Measurements from ENCODE around the gene PPP1R18. TPM values are rescaled to one million over a fixed set of nuclear protein-coding genes. Genes with fewer than 3 reads are reported as not detected.

PPP1R18 gene
- total and polyA plus RNA-seq, 9 of the 15 experiments (the other 6 are each of a cell fraction or from before 2014, with no cell fraction given): 12.0 to 99.2 (median 42.6) TPM

- TF ChIP-seq, protein P1, sequence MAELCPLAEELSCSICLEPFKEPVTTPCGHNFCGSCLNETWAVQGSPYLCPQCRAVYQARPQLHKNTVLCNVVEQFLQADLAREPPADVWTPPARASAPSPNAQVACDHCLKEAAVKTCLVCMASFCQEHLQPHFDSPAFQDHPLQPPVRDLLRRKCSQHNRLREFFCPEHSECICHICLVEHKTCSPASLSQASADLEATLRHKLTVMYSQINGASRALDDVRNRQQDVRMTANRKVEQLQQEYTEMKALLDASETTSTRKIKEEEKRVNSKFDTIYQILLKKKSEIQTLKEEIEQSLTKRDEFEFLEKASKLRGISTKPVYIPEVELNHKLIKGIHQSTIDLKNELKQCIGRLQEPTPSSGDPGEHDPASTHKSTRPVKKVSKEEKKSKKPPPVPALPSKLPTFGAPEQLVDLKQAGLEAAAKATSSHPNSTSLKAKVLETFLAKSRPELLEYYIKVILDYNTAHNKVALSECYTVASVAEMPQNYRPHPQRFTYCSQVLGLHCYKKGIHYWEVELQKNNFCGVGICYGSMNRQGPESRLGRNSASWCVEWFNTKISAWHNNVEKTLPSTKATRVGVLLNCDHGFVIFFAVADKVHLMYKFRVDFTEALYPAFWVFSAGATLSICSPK (IDR thresholded peaks at IDR 0.05; ENCODE audit: borderline replicate concordance): no peak
- TF ChIP-seq TAF15 (IDR thresholded peaks at IDR 0.05; ENCODE audit: low read depth, low read length) (no peak), PHF8 (IDR thresholded peaks at IDR 0.05; ENCODE audit: borderline replicate concordance, low read length) (no peak), CBX3 (IDR thresholded peaks at IDR 0.05; ENCODE audit: borderline replicate concordance in 1 of 2, low read length in 2 of 2) (no peak), PHB (CRISPR knock-in tag; IDR thresholded peaks at IDR 0.05) (no peak), ZNF507 (tag; conservative IDR thresholded peaks at IDR 0.05) (no peak), CBX5 (IDR thresholded peaks at IDR 0.05; ENCODE audit: borderline replicate concordance, low read depth) (no peak), ZNF184 (CRISPR knock-in tag; IDR thresholded peaks at IDR 0.05) (no peak), DACH1 (IDR thresholded peaks at IDR 0.05; ENCODE audit: partially characterized antibody) (no peak), ZNF165 (CRISPR knock-in tag; IDR thresholded peaks at IDR 0.05; ENCODE audit: borderline replicate concordance) (no peak), YY1 (IDR thresholded peaks at IDR 0.05; ENCODE audit: borderline replicate concordance in 1 of 3, control insufficient read depth in 1 of 3, extremely low read depth in 1 of 3, insufficient read depth in 3 of 3, insufficient read length in 1 of 3, insufficient replicate concordance in 2 of 3, low read depth in 1 of 3, low read length in 2 of 3) (no peak), XRCC4 (IDR thresholded peaks at IDR 0.05; ENCODE audit: extremely low read depth, insufficient read depth, insufficient read length) (no peak), HOMEZ (CRISPR knock-in tag; IDR thresholded peaks at IDR 0.05) (no peak), NONO (IDR thresholded peaks at IDR 0.05; ENCODE audit: low read depth in 2 of 2, low read length in 1 of 2) (no peak)
- TF ChIP-seq, protein P2, sequence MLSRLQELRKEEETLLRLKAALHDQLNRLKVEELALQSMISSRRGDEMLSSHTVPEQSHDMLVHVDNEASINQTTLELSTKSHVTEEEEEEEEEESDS (CRISPR knock-in tag; IDR thresholded peaks at IDR 0.05): no peak
- TF ChIP-seq, protein P3, sequence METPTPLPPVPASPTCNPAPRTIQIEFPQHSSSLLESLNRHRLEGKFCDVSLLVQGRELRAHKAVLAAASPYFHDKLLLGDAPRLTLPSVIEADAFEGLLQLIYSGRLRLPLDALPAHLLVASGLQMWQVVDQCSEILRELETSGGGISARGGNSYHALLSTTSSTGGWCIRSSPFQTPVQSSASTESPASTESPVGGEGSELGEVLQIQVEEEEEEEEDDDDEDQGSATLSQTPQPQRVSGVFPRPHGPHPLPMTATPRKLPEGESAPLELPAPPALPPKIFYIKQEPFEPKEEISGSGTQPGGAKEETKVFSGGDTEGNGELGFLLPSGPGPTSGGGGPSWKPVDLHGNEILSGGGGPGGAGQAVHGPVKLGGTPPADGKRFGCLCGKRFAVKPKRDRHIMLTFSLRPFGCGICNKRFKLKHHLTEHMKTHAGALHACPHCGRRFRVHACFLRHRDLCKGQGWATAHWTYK (CRISPR knock-in tag; IDR thresholded peaks at IDR 0.05): no peak
- TF ChIP-seq, protein P4, sequence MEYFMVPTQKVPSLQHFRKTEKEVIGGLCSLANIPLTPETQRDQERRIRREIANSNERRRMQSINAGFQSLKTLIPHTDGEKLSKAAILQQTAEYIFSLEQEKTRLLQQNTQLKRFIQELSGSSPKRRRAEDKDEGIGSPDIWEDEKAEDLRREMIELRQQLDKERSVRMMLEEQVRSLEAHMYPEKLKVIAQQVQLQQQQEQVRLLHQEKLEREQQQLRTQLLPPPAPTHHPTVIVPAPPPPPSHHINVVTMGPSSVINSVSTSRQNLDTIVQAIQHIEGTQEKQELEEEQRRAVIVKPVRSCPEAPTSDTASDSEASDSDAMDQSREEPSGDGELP (CRISPR knock-in tag; IDR thresholded peaks at IDR 0.05; ENCODE audit: borderline replicate concordance): peak; percentile 2; the same call in 1 of the 2 replicates
- TF ChIP-seq, protein P5, sequence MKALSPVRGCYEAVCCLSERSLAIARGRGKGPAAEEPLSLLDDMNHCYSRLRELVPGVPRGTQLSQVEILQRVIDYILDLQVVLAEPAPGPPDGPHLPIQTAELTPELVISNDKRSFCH (CRISPR knock-in tag; IDR thresholded peaks at IDR 0.05): no peak
- TF ChIP-seq, protein P5 (tag; IDR thresholded peaks at IDR 0.05): no peak
Measured at GRCh38 chr6:30683980-30684338, 2.5 kb downstream of the PPP1R18 start (continued).
